IPS-20b (cell line): ENCODE data around the gene ABLIM1.

Source experiments
- H3K27ac ChIP-seq: one replicate; pipeline ENCODE4 v1.5.1; 2013; ENCODE audit warnings: low read length
- H3K27me3 ChIP-seq: 2 replicates; pipeline ENCODE4 v1.6.1; 2013; ENCODE audit warnings: mild to moderate bottlenecking, low read length, inconsistent platforms; ENCODE audit not compliant: insufficient read depth
- H3K36me3 ChIP-seq: 2 replicates; pipeline ENCODE4 v1.6.1; 2013; ENCODE audit warnings: low read depth, mild to moderate bottlenecking, inconsistent platforms, low read length, moderate library complexity; ENCODE audit not compliant: insufficient read depth
- H3K4me1 ChIP-seq: 2 replicates; pipeline ENCODE4 v1.6.1; 2013; ENCODE audit warnings: mild to moderate bottlenecking, control low read depth, inconsistent platforms, low read length, moderate library complexity; ENCODE audit not compliant: insufficient read depth
- H3K4me3 ChIP-seq: 2 replicates; pipeline ENCODE4 v1.5.1; 2013; ENCODE audit warnings: mild to moderate bottlenecking, low read length, inconsistent platforms
- H3K9ac ChIP-seq: 2 replicates; pipeline ENCODE4 v1.6.1; 2013; ENCODE audit warnings: low read depth, mild to moderate bottlenecking, inconsistent platforms, low read length, moderate library complexity
- H3K9me3 ChIP-seq: 2 replicates; pipeline ENCODE4 v1.6.1; 2013; ENCODE audit warnings: mild to moderate bottlenecking, low read depth, low read length, inconsistent platforms; ENCODE audit not compliant: insufficient read depth

ABLIM1 gene

DNA sequence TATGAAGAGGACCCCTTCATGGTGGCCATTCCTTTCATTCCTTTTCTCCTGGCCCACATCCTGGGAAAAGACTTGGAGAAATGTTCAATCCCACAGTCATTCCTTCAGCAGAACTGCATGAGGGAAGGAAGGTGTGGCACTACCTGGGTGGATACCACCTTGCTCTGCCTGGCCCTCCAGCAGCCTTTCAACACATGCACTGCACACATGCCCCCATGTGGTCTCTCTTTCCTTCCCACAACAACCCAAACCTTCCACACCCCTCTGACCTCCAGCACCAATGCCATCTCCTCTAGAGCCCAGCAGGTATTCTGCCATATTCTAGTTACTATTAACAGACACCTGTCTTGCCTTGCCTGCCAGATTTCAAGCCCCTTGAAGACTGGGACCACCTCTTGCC lies 213.3 kb downstream of the ABLIM1 start:
- no peaks in the 10 kb centered on the region for H3K9me3 ChIP-seq
- H3K27me3 ChIP-seq = no peaks in the 10 kb centered on the region
- no peak overlapping the region for H3K9ac ChIP-seq
- no peak overlapping the region for H3K4me3 ChIP-seq
- H3K27ac ChIP-seq = no peak overlapping the region
- H3K36me3 ChIP-seq = peaks cover 27% of the 10 kb centered on the region
- peaks cover 6% of the 10 kb centered on the region for H3K4me1 ChIP-seq

DNA sequence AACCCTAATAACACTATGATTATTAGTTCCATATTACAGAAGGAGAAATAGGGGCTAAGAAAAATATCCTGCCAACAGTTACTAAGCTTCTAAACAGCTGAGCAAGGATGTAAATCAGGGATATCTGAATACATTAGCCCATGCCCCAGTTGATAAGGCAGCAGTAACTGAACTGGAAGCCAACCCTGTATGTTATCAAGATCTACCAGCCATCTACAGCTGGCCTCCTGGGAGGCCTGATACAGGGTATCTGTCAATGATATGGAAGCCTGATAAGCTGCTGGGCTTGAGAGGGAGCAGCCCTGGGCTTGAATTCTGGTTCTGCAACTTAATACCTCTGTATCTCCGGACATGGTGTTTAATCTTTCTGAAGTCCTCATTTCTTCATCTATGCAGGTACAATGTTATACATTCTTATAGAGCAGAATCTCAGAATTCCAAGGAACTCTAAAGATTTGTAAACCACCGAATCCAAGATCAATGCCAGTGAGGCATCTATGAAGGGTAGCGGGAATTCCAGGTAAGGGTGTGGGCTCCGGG lies 215.9 kb downstream of the ABLIM1 start:
- Histone ChIP-seq H3K27ac (no peak overlapping the region), H3K36me3 (peaks cover 32% of the 10 kb centered on the region), H3K27me3 (no peaks in the 10 kb centered on the region), H3K9ac (no peak overlapping the region), H3K9me3 (no peaks in the 10 kb centered on the region), H3K4me3 (no peak overlapping the region), H3K4me1 (no peaks in the 10 kb centered on the region)

DNA sequence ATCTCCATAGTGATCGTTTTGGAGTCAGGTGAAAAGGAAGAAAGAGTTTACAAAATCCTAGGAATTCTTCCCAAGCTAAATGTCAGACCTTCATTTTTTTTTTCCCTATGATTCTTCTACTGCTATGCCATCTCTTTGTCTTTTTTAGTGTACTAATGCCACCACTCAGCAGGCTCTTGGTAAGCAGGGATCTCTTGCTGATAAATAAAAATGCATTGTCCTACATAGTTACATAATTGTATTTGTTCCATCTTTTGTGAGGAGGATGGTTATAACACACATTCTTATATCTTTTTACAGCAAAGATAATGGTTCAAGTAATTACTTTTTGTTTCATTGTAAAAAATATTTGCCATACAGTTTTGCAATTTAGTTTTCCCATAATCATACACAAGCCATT lies 217.0 kb downstream of the ABLIM1 start:
- no peak overlapping the region for H3K4me3 ChIP-seq
- no peaks in the 10 kb centered on the region for H3K4me1 ChIP-seq
- H3K27me3 ChIP-seq = no peaks in the 10 kb centered on the region
- no peak overlapping the region for H3K27ac ChIP-seq
- peaks cover 40% of the 10 kb centered on the region for H3K36me3 ChIP-seq
- no peak overlapping the region for H3K9ac ChIP-seq
- H3K9me3 ChIP-seq = no peaks in the 10 kb centered on the region

DNA sequence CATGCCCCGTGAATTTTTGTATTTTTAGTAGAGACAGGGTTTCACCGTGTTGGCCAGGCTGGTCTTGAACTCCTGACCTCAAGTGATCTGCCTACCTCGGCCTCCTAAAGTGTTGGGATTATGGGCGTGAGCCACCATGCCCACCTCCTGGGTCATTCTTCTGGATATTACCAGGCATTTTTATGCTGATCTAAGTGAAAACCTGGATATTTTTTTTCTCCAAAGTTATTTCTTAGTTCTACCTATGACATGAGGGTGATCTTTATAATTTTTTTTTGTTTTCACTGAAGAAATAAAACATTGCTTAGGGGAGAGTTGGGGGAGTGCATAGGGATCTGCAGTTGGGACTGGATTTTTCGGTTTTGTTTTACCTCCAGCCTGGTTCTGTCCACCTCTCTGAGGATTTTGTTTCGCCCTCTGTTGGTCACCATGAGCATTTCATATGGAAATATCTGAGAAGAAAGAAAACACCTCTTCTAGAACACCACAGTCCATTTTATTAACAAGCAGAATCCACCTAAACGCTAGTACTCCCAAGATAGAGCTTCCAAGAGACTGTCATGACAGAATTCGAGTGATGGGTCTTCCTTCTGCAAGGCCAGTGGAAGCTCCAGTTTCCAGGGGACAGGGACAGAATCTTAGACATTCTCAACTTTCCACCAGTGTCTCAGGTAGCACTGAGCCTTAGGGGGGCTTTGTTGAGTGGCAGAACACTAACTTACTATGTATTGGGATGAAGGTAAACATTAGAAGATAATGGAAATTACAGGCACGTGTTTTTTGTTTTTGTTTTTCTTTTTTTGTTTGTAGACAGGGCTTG lies 220.4 kb downstream of the ABLIM1 start:
- Histone ChIP-seq H3K36me3 (peaks cover 43% of the 10 kb centered on the region), H3K27me3 (no peaks in the 10 kb centered on the region), H3K9me3 (no peaks in the 10 kb centered on the region), H3K4me1 (no peaks in the 10 kb centered on the region), H3K27ac (no peak overlapping the region), H3K4me3 (no peak overlapping the region), H3K9ac (no peak overlapping the region)

DNA sequence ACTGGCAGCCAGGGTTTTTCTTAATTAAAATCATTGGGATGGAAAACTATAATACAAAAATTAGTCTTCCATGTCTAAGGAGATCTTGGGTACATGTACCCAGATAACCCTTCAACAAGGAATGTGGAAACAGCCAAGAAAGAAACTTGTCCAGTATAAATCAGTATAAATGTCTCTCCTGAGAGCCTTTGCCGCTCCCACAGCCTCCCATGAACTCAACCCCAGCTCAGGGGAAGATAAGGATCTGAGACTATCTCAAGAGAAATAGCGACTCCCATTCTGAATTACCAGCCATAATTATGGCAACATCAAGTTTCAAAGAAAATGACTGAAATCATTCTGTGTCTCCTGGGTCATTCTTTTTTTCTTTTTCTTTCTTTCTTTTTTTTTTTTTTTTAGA lies 221.1 kb downstream of the ABLIM1 start:
- H3K4me1 ChIP-seq = no peaks in the 10 kb centered on the region
- peaks cover 43% of the 10 kb centered on the region for H3K36me3 ChIP-seq
- H3K4me3 ChIP-seq = no peak overlapping the region
- H3K9me3 ChIP-seq = no peaks in the 10 kb centered on the region
- H3K27me3 ChIP-seq = no peaks in the 10 kb centered on the region
- H3K9ac ChIP-seq = no peak overlapping the region
- no peak overlapping the region for H3K27ac ChIP-seq

DNA sequence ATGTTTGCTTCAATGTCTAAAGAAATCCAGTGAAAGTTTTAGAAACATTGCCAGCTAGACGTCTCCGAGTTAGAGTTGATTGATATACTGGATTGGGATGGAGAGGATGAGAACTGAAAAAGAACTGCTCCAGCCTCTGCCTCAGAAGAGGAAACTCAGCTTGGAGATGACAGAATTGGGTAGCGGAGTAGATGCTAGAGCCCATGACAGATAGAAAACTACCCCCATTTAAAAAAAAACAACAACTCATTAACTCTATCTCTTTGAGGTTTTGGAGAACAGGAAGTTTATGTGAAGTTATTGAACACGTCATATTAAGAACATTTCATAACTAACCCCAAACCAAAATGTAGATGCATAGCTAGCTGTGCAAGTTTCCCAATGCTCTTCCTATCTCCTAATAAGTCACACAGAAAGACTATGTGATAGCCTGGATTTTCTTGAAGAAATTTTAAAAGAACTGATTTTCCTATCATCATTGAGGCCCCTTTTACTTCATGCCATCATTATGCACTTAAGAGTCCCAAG lies 225.4 kb downstream of the ABLIM1 start:
- no peaks in the 10 kb centered on the region for H3K27me3 ChIP-seq
- H3K4me3 ChIP-seq = no peak overlapping the region
- H3K36me3 ChIP-seq = peaks cover 18% of the 10 kb centered on the region
- H3K27ac ChIP-seq = no peak overlapping the region
- no peak overlapping the region for H3K9ac ChIP-seq
- H3K4me1 ChIP-seq = no peaks in the 10 kb centered on the region; the same call in 1 of the 2 replicates
- H3K9me3 ChIP-seq = no peaks in the 10 kb centered on the region

DNA sequence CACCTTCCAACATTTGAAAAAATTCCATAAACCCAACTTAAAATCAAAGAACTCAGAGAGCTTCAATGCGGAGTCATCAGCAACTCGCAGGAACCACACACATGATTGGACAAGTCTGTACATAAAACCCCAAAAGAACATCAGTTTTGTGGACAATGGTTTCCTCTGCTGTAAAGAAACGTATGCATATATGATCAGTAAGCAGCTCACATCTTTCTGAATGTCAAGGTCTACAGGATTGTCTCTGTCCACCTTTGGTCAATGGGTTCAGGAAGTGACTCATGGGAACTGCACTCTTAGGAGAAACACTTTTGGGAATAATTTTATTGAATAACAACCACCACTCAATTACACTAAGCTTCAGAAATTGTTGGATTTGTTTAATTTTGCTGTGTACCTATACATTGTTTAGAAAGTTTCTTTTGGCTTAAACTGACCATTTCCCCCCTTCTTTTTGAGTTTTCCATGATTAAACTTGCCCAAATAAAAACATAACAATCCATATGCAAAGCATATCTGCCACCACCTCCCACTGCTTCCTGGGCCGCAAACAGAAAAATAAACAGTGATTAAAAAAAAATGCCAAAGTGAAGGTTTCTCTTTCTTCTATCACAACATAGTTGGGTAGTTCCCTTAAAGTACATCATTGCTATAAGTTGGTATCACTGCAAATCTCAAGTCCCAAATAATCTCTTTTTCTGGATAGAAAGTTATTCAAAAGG lies 226.5 kb downstream of the ABLIM1 start:
- H3K4me1 ChIP-seq = peaks cover 3% of the 10 kb centered on the region; the same call in 1 of the 2 replicates
- peaks cover 13% of the 10 kb centered on the region for H3K36me3 ChIP-seq
- no peaks in the 10 kb centered on the region for H3K27me3 ChIP-seq
- H3K27ac ChIP-seq = no peak overlapping the region
- no peak overlapping the region for H3K9ac ChIP-seq
- H3K4me3 ChIP-seq = no peak overlapping the region
- no peaks in the 10 kb centered on the region for H3K9me3 ChIP-seq

DNA sequence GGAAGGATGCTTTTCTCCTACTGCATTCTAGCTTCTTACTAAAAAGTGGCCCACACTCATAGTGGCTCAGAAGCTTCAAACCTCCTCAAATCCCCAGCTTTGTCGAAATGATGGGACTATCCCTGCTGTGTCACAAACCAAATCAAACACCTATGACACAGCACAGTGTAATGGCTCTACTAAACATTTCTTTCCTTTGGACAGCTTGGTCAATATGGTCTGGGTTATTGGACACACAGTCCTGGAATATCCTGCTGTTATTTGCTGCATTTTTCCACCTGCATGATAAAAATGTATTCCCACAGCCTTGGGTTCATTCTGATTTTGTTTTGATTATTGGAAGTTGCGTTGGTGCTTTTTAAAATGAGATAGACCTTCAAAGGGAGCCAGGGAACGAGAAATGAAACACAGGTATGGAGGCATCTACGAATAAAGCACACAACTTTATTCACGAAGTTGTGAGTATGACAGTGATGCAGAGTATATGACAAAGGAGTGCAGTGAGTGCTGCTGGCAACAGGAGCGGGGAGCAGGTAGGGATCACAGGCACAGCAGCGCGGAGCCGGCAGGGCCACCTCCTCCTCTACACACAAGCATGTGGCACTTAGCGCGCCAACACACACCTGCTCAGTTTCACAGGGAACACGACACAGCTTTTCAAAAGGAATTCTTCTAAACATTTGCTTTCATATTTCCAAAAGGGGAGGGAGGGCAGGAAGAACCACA lies 227.2 kb downstream of the ABLIM1 start:
- Histone ChIP-seq H3K4me1 (peaks cover 3% of the 10 kb centered on the region; the same call in 1 of the 2 replicates), H3K9ac (no peak overlapping the region), H3K27ac (no peak overlapping the region), H3K27me3 (no peaks in the 10 kb centered on the region), H3K9me3 (no peaks in the 10 kb centered on the region), H3K36me3 (peaks cover 9% of the 10 kb centered on the region; the same call in 1 of the 2 replicates), H3K4me3 (no peak overlapping the region)

DNA sequence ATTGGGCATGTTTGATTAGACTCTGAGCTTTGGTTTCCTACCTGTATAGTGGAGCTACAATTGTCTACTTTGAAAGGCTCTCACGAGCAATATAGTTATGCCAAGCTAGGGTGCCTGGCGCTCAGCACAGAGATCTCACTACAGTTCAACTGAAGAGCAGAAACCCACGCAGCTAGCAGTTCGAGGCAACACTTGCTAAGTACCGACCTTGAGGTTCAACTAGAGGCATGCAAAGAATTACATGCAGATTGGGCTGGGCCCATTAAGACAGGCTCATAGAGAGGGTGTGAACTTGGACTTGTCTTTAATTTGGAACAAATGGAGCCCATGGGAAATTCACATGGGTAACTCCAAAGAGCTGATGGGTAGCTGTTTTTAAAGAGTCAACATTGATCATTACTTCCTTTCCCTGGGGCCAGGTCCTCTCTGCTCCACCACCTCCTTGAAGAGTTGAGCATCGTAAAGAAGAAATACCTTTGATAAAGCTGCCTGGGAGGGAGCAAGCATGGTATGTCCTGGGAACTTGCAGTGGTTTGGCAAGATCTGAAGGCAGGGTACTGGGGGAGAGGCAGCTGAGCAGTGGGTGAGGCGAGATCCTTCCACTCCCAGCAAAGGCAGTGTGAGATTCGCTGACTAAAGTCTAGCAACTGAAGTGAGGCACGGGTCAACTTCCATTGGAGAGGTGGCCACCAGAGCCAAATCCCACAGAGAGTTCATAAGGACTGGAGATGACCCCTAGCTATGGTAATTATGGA lies 228.3 kb downstream of the ABLIM1 start:
- no peak overlapping the region for H3K27ac ChIP-seq
- no peak overlapping the region for H3K9ac ChIP-seq
- peaks cover 5% of the 10 kb centered on the region; the same call in 1 of the 2 replicates for H3K36me3 ChIP-seq

DNA sequence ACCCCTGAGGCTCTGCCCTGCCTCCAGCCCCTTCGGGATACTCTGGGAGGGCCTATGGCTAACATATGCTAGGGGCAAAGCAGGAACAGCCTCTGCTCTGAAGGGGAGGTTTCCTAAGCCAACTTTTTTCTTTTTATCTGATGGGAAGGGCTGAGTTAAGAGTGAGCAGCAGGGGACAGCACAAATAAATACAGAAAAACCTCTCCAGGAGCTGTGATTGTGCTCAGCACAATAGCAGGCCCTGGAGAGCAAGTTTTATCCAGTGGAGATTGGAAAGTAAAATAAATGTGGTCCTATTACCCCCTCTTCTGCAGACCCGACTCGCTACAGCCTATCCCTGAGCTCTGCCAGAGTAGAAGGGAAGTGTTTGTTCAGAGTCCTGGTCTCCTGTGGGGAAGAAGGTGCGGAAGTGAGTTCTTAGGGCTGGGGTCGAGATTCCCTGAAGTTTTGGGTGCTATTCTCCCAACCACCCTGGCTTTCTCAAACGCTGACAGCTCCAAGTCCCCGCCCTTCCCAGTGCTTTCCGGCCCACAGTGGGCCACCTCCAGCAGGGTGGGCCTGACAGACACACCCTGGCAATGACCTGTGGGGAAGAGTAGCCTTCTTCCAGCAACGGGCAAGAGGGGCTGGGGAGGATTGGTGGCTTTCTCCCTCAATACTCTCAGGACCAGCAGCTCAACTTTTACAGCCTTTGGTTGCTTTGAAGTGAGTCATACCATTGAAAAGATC lies 230.8 kb downstream of the ABLIM1 start:
- H3K36me3 ChIP-seq = no peaks in the 10 kb centered on the region
- H3K9me3 ChIP-seq = no peaks in the 10 kb centered on the region
- no peak overlapping the region for H3K27ac ChIP-seq
- H3K27me3 ChIP-seq = no peaks in the 10 kb centered on the region
- H3K4me3 ChIP-seq = no peak overlapping the region
- H3K9ac ChIP-seq = no peak overlapping the region
- peaks cover 3% of the 10 kb centered on the region; the same call in 1 of the 2 replicates for H3K4me1 ChIP-seq

More for the DNA sequence above, 228.3 kb downstream of the ABLIM1 start:
- peaks cover 3% of the 10 kb centered on the region; the same call in 1 of the 2 replicates for H3K4me1 ChIP-seq
- H3K4me3 ChIP-seq = no peak overlapping the region
- H3K27me3 ChIP-seq = no peaks in the 10 kb centered on the region
- H3K9me3 ChIP-seq = no peaks in the 10 kb centered on the region
